Activated T-helper 1 cell treated with anti-CD3 and anti-CD28 coated beads, Interleukin-12 subunit alpha, Interleukin-12 subunit beta, Interleukin-2, Interleukin-4 antibody, amounts not matched to agents 30 ng/mL and 10 ng/mL and 1 ng/mL, durations not matched to agents 14 hours and 24 hours and 36 hours (primary cell): Measurements from ENCODE around the gene DNAJC10. TPM values are rescaled to one million over a fixed set of nuclear protein-coding genes. Genes with fewer than 3 reads are reported as not detected.

ENCODE experiments used
- DNase-seq: peaks from one replicate; pipeline ENCODE4 v3.0.0; 2021; ENCODE audit warnings: low spot score
- H3K27ac Mint-ChIP-seq: one replicate; pipeline ENCODE4 v1.8.0; 2021; ENCODE audit warnings: mild to moderate bottlenecking, mixed read lengths
- H3K27me3 Mint-ChIP-seq: one replicate; pipeline ENCODE4 v1.8.0; 2022; ENCODE audit warnings: mild to moderate bottlenecking, moderate library complexity, mixed read lengths; ENCODE audit not compliant: insufficient read depth
- H3K36me3 Mint-ChIP-seq: one replicate; pipeline ENCODE4 v1.8.0; 2021; ENCODE audit warnings: low read depth, mixed read lengths
- H3K4me1 Mint-ChIP-seq: one replicate; pipeline ENCODE4 v1.8.0; 2021; ENCODE audit warnings: low read depth, mixed read lengths
- H3K4me3 Mint-ChIP-seq: one replicate; pipeline ENCODE4 v1.8.0; 2021; ENCODE audit warnings: mild to moderate bottlenecking, moderate library complexity, mixed read lengths
- H3K9me3 Mint-ChIP-seq: one replicate; pipeline ENCODE4 v1.8.0; 2021; ENCODE audit warnings: mixed read lengths
- intact Hi-C: fragments of 100-400 bp; cut with micrococcal nuclease; formaldehyde crosslinking; loops from one replicate; pipeline ENCODE4 v1.15.1; 2024
- total RNA-seq: library from RNA; stranded (reverse); gene quantifications from 2 replicates; pipeline ENCODE4 v1.2.3, GENCODE V29; 2022

DNAJC10 gene
- total RNA-seq, 1 donor from 2014 or later, result 69.5 TPM

GRCh38 chr2:182817558-182817957 is 101.5 kb downstream of the DNAJC10 start:
- DNase-seq, result no peak
- H3K9me3 Mint-ChIP-seq, result no peaks in the 10 kb centered on the region
- no peak overlapping the region for H3K27ac Mint-ChIP-seq
- intact Hi-C loops, result no loop called here
- H3K27me3 Mint-ChIP-seq, result peaks cover 16% of the 10 kb centered on the region
- H3K4me3 Mint-ChIP-seq, result no peak overlapping the region
- no peaks in the 10 kb centered on the region for H3K36me3 Mint-ChIP-seq
- H3K4me1 Mint-ChIP-seq, result no peaks in the 10 kb centered on the region

DNA sequence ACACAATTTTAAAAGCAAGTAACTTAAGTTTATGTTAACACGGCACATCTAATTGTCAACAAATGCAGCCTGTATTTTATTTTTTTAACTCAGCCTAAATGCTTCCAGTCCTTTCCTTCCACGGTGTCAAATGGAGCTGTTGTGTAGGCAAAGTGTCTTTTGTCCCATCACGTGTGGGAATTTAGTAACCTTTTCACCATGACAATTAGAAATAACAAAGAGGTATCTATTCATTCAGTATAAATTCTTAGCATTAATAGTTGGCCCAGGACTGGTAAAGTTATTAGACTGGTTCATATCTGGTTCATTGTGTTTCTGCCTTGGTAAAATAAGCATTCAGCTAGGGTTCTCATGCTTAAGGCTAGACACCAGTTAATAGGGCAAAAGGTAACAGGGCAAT is 102.4 kb downstream of the DNAJC10 start:
- intact Hi-C loops, result no loop called here
- no peaks in the 10 kb centered on the region for H3K4me1 Mint-ChIP-seq
- H3K4me3 Mint-ChIP-seq, result no peak overlapping the region
- no peaks in the 10 kb centered on the region for H3K36me3 Mint-ChIP-seq
- H3K9me3 Mint-ChIP-seq, result no peaks in the 10 kb centered on the region
- H3K27ac Mint-ChIP-seq, result no peak overlapping the region
- H3K27me3 Mint-ChIP-seq, result peaks cover 16% of the 10 kb centered on the region
- no peak for DNase-seq

GRCh38 chr2:182818925-182819324 is 102.9 kb downstream of the DNAJC10 start:
- peaks cover 17% of the 10 kb centered on the region for H3K27me3 Mint-ChIP-seq
- H3K9me3 Mint-ChIP-seq, result no peaks in the 10 kb centered on the region
- no peak for DNase-seq
- H3K36me3 Mint-ChIP-seq, result no peaks in the 10 kb centered on the region
- H3K27ac Mint-ChIP-seq, result no peak overlapping the region
- no peaks in the 10 kb centered on the region for H3K4me1 Mint-ChIP-seq
- no peak overlapping the region for H3K4me3 Mint-ChIP-seq
- intact Hi-C loops, result no loop called here

- Mint-ChIP-seq H3K27ac (no peak overlapping the region), H3K4me1 (no peaks in the 10 kb centered on the region), H3K36me3 (no peaks in the 10 kb centered on the region), H3K27me3 (peaks cover 17% of the 10 kb centered on the region), H3K9me3 (no peaks in the 10 kb centered on the region), H3K4me3 (no peak overlapping the region)
- DNase-seq, result no peak
- intact Hi-C loops, result no loop called here
Observed at GRCh38 chr2:182819412-182819811, 103.4 kb downstream of the DNAJC10 start.

DNA sequence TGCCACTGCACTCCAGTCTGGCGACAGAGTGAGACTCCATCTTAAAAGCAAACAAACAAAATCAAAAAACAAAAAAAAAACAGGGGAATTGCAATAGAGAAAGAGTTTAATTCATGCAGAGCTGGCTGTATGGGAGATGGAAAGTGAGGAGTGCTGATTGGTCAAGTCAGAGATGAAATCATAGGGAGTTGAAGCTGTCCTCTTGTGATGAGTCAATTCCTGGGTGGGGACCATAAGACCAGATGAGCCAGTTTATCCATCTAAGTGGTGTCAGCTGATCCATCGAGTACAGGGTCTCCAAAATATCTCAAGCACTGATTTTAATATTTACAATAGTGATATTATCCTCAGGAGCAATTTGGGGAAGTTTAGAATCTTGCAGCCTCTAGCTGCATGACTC is 105.1 kb downstream of the DNAJC10 start:
- Mint-ChIP-seq H3K4me1 (no peaks in the 10 kb centered on the region), H3K9me3 (no peaks in the 10 kb centered on the region), H3K27me3 (peaks cover 24% of the 10 kb centered on the region), H3K36me3 (no peaks in the 10 kb centered on the region), H3K27ac (no peak overlapping the region), H3K4me3 (no peak overlapping the region)
- no peak for DNase-seq
- intact Hi-C loops, result no loop called here

GRCh38 chr2:182822733-182823132 is 106.7 kb downstream of the DNAJC10 start:
- Mint-ChIP-seq H3K27me3 (peaks cover 22% of the 10 kb centered on the region), H3K36me3 (no peaks in the 10 kb centered on the region), H3K4me1 (no peaks in the 10 kb centered on the region), H3K9me3 (no peaks in the 10 kb centered on the region), H3K4me3 (no peak overlapping the region), H3K27ac (no peak overlapping the region)
- no peak for DNase-seq
- intact Hi-C loops, result no loop called here

DNA sequence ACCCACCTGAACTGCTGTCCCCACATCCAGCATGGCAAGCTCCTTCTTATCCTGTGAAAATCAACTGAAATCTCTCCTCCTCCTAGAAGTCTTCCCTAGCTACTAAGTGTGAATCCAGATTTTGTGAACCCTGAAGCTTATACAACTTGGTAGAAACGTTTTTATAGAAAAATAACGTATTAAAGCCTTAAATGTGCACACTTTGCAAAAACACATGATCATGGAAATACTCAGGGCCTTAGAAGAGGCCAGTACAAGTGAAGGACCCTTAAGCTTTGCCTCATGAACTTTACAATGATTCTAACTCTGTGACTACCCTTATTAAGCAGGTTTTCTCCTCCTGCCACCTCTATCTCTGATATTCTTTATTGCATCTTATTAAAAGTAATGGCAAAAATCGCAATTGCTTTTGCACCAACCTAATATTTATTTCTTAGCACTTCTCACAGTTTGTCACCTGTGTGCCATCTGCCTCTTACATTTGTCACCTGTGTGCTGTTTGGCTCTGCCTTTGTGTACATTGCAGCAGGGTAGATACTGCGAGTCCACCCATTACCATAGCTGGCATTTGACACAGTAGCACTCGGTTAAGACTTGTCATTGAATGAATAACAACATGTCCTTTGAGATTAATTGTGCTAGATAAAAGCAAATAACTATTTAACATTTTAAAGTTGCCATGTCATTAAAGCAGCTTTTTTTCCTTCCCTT is 108.2 kb downstream of the DNAJC10 start:
- Mint-ChIP-seq H3K27me3 (peaks cover 16% of the 10 kb centered on the region), H3K4me1 (no peaks in the 10 kb centered on the region), H3K36me3 (no peaks in the 10 kb centered on the region)

DNA sequence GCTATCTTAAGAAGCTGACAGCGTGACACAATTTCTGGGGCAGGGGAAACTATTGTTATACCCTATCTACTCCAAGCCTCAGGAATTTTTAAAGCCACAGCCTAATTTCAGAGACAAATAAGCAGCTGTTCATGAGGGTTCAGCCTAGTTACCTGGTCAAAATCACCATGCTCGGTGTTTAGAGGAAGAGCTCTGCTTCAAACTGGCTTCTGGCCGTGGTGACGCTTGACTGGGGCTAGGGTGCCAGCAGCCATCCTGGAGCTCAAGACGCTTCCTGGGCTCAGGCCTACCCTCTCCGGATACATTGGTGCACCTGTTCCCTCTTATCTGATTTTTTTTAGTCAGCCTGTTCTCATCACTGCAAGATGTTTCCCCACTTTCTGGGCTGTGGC is 108.7 kb downstream of the DNAJC10 start:
- intact Hi-C loops, result no loop called here
- Mint-ChIP-seq H3K27me3 (peaks cover 16% of the 10 kb centered on the region), H3K27ac (no peak overlapping the region), H3K36me3 (no peaks in the 10 kb centered on the region), H3K4me1 (no peaks in the 10 kb centered on the region), H3K4me3 (no peak overlapping the region), H3K9me3 (no peaks in the 10 kb centered on the region)
- DNase-seq, result no peak

More for the DNA sequence above, 108.2 kb downstream of the DNAJC10 start:
- no peaks in the 10 kb centered on the region for H3K9me3 Mint-ChIP-seq
- no peak for DNase-seq
- H3K27ac Mint-ChIP-seq, result no peak overlapping the region
- intact Hi-C loops, result no loop called here
- H3K4me3 Mint-ChIP-seq, result no peak overlapping the region

- Mint-ChIP-seq H3K4me1 (no peaks in the 10 kb centered on the region), H3K4me3 (no peak overlapping the region), H3K27me3 (peaks cover 20% of the 10 kb centered on the region), H3K9me3 (no peaks in the 10 kb centered on the region), H3K27ac (no peak overlapping the region), H3K36me3 (no peaks in the 10 kb centered on the region)
- intact Hi-C loops, result no loop called here
- DNase-seq, result no peak
Observed at GRCh38 chr2:182826064-182826463, 110.0 kb downstream of the DNAJC10 start.

DNA sequence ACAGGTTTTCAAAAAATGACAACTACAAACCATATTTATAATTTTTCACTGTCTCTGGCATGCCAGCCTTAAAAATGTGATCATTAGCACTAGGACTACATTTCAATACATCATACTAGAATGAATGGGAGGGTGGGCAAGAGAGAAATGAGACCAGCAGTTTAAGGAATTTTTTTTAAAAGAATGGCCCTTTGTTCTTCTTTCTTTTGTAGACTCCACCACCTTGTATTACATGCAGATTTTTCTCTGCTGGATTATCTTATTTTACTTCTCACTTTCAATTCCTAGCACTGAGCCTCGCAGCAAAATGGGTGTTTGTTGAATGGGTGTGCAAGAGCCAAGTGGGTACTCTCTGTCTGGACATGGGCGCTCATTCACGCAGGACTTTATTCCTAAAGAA is 110.4 kb downstream of the DNAJC10 start:
- no peaks in the 10 kb centered on the region for H3K4me1 Mint-ChIP-seq
- peaks cover 20% of the 10 kb centered on the region for H3K27me3 Mint-ChIP-seq
- no peak overlapping the region for H3K27ac Mint-ChIP-seq
- H3K9me3 Mint-ChIP-seq, result no peaks in the 10 kb centered on the region
- intact Hi-C loops, result no loop called here
- H3K36me3 Mint-ChIP-seq, result no peaks in the 10 kb centered on the region
- no peak for DNase-seq
- H3K4me3 Mint-ChIP-seq, result no peak overlapping the region

- Mint-ChIP-seq H3K4me1 (no peaks in the 10 kb centered on the region), H3K27ac (no peak overlapping the region), H3K9me3 (no peaks in the 10 kb centered on the region), H3K4me3 (no peak overlapping the region), H3K36me3 (no peaks in the 10 kb centered on the region), H3K27me3 (peaks cover 19% of the 10 kb centered on the region)
- intact Hi-C loops, result no loop called here
- DNase-seq, result no peak
Observed at GRCh38 chr2:182827182-182827879, 111.3 kb downstream of the DNAJC10 start.

GRCh38 chr2:182831101-182831500 is 115.0 kb downstream of the DNAJC10 start:
- no peaks in the 10 kb centered on the region for H3K4me1 Mint-ChIP-seq
- no peak overlapping the region for H3K27ac Mint-ChIP-seq
- DNase-seq, result no peak
- no peaks in the 10 kb centered on the region for H3K36me3 Mint-ChIP-seq
- H3K9me3 Mint-ChIP-seq, result no peaks in the 10 kb centered on the region
- H3K4me3 Mint-ChIP-seq, result no peak overlapping the region
- intact Hi-C loops, result no loop called here
- H3K27me3 Mint-ChIP-seq, result peaks cover 20% of the 10 kb centered on the region

DNA sequence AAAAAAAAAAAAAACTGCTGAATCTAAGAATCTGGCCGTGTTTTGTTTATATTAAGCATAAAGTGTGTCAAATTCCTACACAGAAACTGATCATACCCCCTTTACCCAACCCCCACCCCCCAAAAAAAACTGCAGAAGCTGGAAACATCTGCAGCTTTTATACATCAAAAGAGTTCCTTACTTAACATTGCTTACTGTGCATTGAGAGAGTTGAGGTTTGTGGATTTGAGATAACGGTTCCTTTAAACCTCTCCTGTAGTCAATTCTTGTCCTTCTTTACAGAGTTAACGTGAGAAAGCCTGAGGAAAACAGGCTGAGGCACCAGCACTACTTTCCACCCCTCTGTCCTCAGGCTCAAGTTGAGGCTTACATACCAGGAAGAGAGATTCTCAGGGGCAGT is 115.9 kb downstream of the DNAJC10 start:
- Mint-ChIP-seq H3K4me3 (no peak overlapping the region), H3K4me1 (no peaks in the 10 kb centered on the region), H3K9me3 (no peaks in the 10 kb centered on the region), H3K27me3 (peaks cover 22% of the 10 kb centered on the region), H3K36me3 (no peaks in the 10 kb centered on the region), H3K27ac (no peak overlapping the region)
- no peak for DNase-seq
- intact Hi-C loops, result no loop called here
